PC-9 (cell line): ENCODE measurements around the gene C1orf94. TPM values are rescaled to one million over a fixed set of nuclear protein-coding genes. Genes with fewer than 3 reads are reported as not detected.

ENCODE experiments used
- BruUV-seq: library from RNA; stranded (reverse); fragments of 400-500 nt; replicated peaks from 2 replicates; lab custom pipeline; 2021; lab: Mats Ljungman, UMichigan
- CTCF ChIA-PET: fragments of 300-600 bp; sonication (Branson Sonifier 250); formaldehyde crosslinking; loops from one replicate; lab custom pipeline; 2022; ENCODE audit warnings: antibody characterized with exemption; lab: Charles Lee
- POLR2A ChIA-PET: fragments of 300-600 bp; sonication (Branson Sonifier 250); formaldehyde crosslinking; loops from one replicate; lab custom pipeline; 2022; ENCODE audit warnings: antibody characterized with exemption; ENCODE audit not compliant: unreplicated experiment; lab: Charles Lee
- DNase-seq, 2 experiments: peaks; one replicate each; pipeline versions ENCODE4 v3.0.0 to v3.0.0-alpha.2; 2015 to 2022; ENCODE audit warnings: mixed read lengths in 1 of 2
- H2AFZ ChIP-seq: fragments of 200-600 bp; sonication (generic); 2 replicates; pipeline ENCODE4 v1.8.1; 2017; ENCODE audit warnings: antibody characterized with exemption
- H3F3A ChIP-seq: fragments of 200-600 bp; sonication (generic); 2 replicates; pipeline ENCODE4 v1.8.1; 2017; ENCODE audit warnings: antibody characterized with exemption, mild to moderate bottlenecking, low read depth; ENCODE audit not compliant: insufficient read depth
- H3K27ac ChIP-seq: fragments of 200-600 bp; sonication (generic); 2 replicates; pipeline ENCODE4 v1.6.1; 2016; ENCODE audit warnings: mixed run types
- H3K27me3 ChIP-seq: fragments of 200-600 bp; sonication (generic); 2 replicates; pipeline ENCODE4 v1.6.1; 2016; ENCODE audit warnings: low read depth, mixed run types; ENCODE audit not compliant: insufficient read depth
- H3K36me3 ChIP-seq: fragments of 200-600 bp; sonication (generic); 2 replicates; pipeline ENCODE4 v1.6.1; 2016; ENCODE audit warnings: low read depth, mixed run types
- H3K4me1 ChIP-seq: fragments of 200-600 bp; sonication (generic); replicated peaks from 2 replicates; pipeline ENCODE4 v1.6.1; 2016; ENCODE audit warnings: mixed run types; ENCODE audit not compliant: insufficient read depth
- H3K4me2 ChIP-seq: fragments of 200-600 bp; sonication (generic); 2 replicates; pipeline ENCODE4 v1.6.1; 2017; ENCODE audit warnings: mixed run types
- H3K4me3 ChIP-seq: fragments of 200-600 bp; sonication (generic); 2 replicates; pipeline ENCODE4 v1.6.1; 2016; ENCODE audit warnings: mixed run types
- H3K79me2 ChIP-seq: fragments of 200-600 bp; sonication (generic); 2 replicates; pipeline ENCODE4 v1.6.1; 2017; ENCODE audit warnings: low read depth, mixed run types
- H3K9me2 ChIP-seq: fragments of 200-600 bp; sonication (generic); 2 replicates; pipeline ENCODE4 v1.8.1; 2017; ENCODE audit warnings: mild to moderate bottlenecking; ENCODE audit not compliant: insufficient read depth
- H3K9me3 ChIP-seq: fragments of 200-600 bp; sonication (generic); 2 replicates; pipeline ENCODE4 v1.8.1; 2016; ENCODE audit warnings: low read depth; ENCODE audit not compliant: insufficient read depth
- H4K20me1 ChIP-seq: fragments of 200-600 bp; sonication (generic); 2 replicates; pipeline ENCODE4 v1.8.1; 2017; ENCODE audit not compliant: insufficient read depth
- EZH2 ChIP-seq: fragments of 200-600 bp; sonication (generic); IDR thresholded peaks from 2 replicates; pipeline ENCODE4 v1.8.0; 2017; ENCODE audit warnings: antibody characterized with exemption, low read depth
- intact Hi-C: fragments of 100-400 bp; cut with micrococcal nuclease; formaldehyde crosslinking; loops from one replicate; pipeline ENCODE4 v1.10.0; 2022; ENCODE audit not compliant: unreplicated experiment
- total RNA-seq: library from RNA; stranded (reverse); gene quantifications from 2 replicates; pipeline ENCODE4 v1.2.3, GENCODE V29; 2021
- TF ChIP-seq, protein P1 (sequence below): fragments of 200-600 bp; sonication (generic); conservative IDR thresholded peaks from 2 replicates; pipeline ENCODE4 v1.6.1; 2017; ENCODE audit warnings: mixed run types, antibody characterized with exemption, mild to moderate bottlenecking, moderate library complexity

The C1orf94 gene
- total RNA-seq, 1 experiment from 2014 or later: not detected

DNA sequence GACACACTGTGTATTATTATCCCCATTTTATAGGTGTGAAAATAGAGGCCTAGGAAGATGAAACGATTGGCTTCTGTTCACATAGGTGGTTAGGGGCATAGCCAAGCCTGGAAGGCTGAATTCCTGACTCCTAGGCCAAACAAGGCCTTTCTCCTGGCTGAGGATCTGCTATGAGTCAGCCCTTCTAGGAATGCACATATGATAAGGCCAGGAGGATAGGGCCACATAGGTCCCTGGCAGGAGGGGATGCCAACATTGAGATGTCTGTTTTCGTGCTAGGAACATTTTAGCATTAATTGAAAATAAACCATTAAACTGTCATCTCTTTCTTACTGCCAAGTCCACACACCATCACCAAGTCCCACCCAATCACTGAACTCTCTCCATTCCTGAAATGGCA lies 20.8 kb upstream of the C1orf94 start:
- Histone ChIP-seq H3K9me3 (no peaks in the 10 kb centered on the region), H3F3A (no peaks in the 10 kb centered on the region), H3K4me2 (no peak overlapping the region), H3K27me3 (no peaks in the 10 kb centered on the region; the same call in 1 of the 2 replicates), H3K27ac (no peak overlapping the region), H3K9me2 (no peaks in the 10 kb centered on the region), H3K4me3 (no peak overlapping the region), H2AFZ (no peak overlapping the region), H3K4me1 (no peaks in the 10 kb centered on the region), H3K79me2 (no peaks in the 10 kb centered on the region), H3K36me3 (no peaks in the 10 kb centered on the region), H4K20me1 (no peaks in the 10 kb centered on the region)
- ChIA-PET CTCF (no interaction called here), POLR2A (no interaction called here)
- intact Hi-C loops: no loop called here
- DNase-seq: no peak
- BruUV-seq: no TSS peak
- TF ChIP-seq EZH2: no peak
- TF ChIP-seq, protein P1, sequence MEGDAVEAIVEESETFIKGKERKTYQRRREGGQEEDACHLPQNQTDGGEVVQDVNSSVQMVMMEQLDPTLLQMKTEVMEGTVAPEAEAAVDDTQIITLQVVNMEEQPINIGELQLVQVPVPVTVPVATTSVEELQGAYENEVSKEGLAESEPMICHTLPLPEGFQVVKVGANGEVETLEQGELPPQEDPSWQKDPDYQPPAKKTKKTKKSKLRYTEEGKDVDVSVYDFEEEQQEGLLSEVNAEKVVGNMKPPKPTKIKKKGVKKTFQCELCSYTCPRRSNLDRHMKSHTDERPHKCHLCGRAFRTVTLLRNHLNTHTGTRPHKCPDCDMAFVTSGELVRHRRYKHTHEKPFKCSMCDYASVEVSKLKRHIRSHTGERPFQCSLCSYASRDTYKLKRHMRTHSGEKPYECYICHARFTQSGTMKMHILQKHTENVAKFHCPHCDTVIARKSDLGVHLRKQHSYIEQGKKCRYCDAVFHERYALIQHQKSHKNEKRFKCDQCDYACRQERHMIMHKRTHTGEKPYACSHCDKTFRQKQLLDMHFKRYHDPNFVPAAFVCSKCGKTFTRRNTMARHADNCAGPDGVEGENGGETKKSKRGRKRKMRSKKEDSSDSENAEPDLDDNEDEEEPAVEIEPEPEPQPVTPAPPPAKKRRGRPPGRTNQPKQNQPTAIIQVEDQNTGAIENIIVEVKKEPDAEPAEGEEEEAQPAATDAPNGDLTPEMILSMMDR: no peak

DNA sequence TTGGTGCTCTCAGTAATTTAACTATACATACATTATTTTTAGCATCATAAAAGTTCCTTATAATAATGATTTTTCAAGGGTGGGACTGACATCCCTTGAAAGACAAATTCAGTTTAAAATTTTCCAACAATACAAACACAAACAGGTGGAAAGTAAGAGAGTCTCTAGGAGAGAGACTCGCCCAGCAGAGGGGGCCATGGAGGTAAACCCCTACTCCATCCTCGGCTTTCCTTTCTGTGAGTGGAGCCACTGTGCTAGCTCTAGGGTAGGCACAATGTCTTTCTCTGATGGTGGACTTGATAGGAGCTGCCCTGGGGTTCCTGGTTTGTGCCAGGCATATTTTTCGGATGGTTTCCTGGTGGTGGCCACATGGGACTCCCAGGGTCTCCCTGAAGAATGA lies 20.0 kb upstream of the C1orf94 start:
- TF ChIP-seq, protein P1: no peak
- no peak for TF ChIP-seq EZH2
- CTCF ChIA-PET: no interaction called here
- H3K4me1 ChIP-seq: no peaks in the 10 kb centered on the region
- H3K4me2 ChIP-seq: no peak overlapping the region
- intact Hi-C loops: no loop called here
- no peaks in the 10 kb centered on the region for H3K36me3 ChIP-seq
- no peaks in the 10 kb centered on the region for H3K9me3 ChIP-seq
- H2AFZ ChIP-seq: no peak overlapping the region
- no peak overlapping the region for H3K4me3 ChIP-seq
- H3K27me3 ChIP-seq: peaks cover 6% of the 10 kb centered on the region; the same call in 1 of the 2 replicates
- no peak for DNase-seq
- H4K20me1 ChIP-seq: no peaks in the 10 kb centered on the region
- BruUV-seq: no TSS peak
- no peaks in the 10 kb centered on the region for H3F3A ChIP-seq
- no peaks in the 10 kb centered on the region for H3K79me2 ChIP-seq
- POLR2A ChIA-PET: no interaction called here
- H3K9me2 ChIP-seq: no peaks in the 10 kb centered on the region
- no peak overlapping the region for H3K27ac ChIP-seq

DNA sequence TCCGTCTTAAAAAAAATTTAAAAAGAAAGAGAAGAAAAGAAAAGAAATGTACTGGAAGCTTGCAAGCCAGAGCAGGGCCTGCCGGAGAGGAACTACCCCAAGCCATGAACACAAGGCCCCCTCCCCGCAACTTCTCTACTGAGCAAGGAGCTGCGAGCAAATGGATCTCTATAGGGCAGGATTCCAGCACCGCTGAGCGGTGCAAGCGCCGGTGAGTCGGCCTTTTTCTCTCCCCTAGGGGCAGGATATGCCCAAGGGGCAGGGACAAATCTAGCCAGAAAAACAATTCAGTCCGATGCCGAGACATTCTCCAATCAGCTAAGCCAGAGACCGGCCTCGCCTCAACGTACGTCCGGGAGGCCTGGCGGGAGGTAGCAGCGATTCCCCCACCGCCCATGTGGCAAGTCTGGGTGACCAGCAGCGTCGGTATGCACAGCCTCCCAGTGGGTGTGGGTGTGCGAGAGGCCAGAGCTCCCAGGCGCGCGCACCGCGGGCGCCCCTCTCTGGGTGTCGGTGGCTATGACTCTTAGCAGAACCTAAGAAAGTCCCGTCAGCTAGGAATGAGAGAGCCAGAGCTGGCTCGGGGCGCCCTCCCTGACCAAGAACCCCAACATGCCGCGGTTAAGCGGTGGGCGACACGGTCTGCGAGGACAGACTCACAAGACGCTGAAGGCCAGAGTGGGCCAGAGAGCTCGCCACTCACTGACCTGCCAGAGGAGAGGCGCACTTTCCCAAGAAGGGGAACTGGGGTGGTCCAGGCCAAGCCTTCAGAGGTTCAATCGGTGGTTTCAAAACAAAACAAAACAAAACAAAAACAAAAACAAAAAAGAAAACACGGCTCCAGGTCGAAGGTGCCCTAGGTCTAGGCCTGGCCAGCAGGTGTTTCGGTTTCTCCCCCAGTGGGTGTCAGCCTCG lies 13.6 kb upstream of the C1orf94 start:
- Histone ChIP-seq H3K4me1 (no peaks in the 10 kb centered on the region), H3K27ac (no peak overlapping the region), H3K27me3 (peaks cover 12% of the 10 kb centered on the region), H4K20me1 (no peaks in the 10 kb centered on the region), H3K9me3 (no peaks in the 10 kb centered on the region), H3K79me2 (no peaks in the 10 kb centered on the region), H3K4me2 (no peak overlapping the region), H3F3A (no peaks in the 10 kb centered on the region), H3K4me3 (no peak overlapping the region), H2AFZ (no peak overlapping the region), H3K9me2 (no peaks in the 10 kb centered on the region), H3K36me3 (no peaks in the 10 kb centered on the region)
- DNase-seq: peak in 1 of 2 experiments; percentile 3
- TF ChIP-seq, protein P1: no peak
- TF ChIP-seq EZH2: no peak
- ChIA-PET CTCF (interaction anchor here (0.6 kb wide), 1 partner anchor 891 kb away, joined by 5 read pairs; no protein-coding TSS in a partner anchor), POLR2A (no interaction called here)
- intact Hi-C loops: no loop called here
- no TSS peak for BruUV-seq
